ENCODE results near the gene LSP1. TPM values are rescaled to one million over a fixed set of nuclear protein-coding genes. Genes with fewer than 3 reads are reported as not detected.

LSP1 gene
- total and polyA plus RNA-seq, 2 of the 13 experiments (the other 11 are each of a cell fraction or from before 2014, with no cell fraction given), result 0.59 to 1.00 TPM

DNA sequence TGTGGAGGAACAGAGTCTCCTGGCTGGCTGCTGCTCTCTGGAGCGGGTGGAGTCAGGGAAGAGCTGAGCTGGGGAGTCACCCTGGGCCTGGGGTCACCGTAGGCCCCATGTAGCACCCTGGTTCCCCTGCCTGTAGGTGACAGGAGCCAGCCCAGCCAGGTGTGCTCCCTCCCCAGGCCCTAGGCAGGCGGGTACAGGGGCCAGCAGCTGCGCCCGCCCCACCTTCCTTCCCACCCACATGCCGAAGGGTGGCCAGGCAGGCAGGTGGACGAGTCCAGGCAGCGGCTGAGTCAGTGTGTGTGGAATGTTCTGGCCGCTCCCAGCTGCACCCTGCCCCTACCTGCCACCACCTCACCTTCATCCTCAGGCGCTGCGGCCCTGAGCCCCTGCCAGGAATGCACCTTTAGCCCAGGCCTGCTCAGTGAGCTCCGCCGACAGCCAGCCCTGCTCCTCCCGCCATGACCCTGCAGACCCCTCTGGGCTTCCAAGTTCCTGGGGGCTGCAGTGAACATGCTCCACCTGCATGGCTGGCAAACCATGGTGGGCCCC is 18.7 kb upstream of the LSP1 start (continued):
- TF ChIP-seq SNAI1 (CRISPR knock-in tag; IDR thresholded peaks at IDR 0.05; ENCODE audit: borderline replicate concordance) (0 out of 2 replicates have a peak, but pooled peaks have one; percentile 41), XBP1 (CRISPR knock-in tag; IDR thresholded peaks at IDR 0.05) (no peak), ZNF274 (CRISPR knock-in tag; IDR thresholded peaks at IDR 0.05) (peak; percentile 87), ZNF253 (CRISPR knock-in tag; IDR thresholded peaks at IDR 0.05; ENCODE audit: borderline replicate concordance) (0 out of 2 replicates have a peak, but pooled peaks have one; percentile 38), ZNF552 (CRISPR knock-in tag; IDR thresholded peaks at IDR 0.05; ENCODE audit: borderline replicate concordance) (no peak), ZNF800 (CRISPR knock-in tag; IDR thresholded peaks at IDR 0.05) (0 out of 2 replicates have a peak, but pooled peaks have one; percentile 52), STAT5B (CRISPR knock-in tag; IDR thresholded peaks at IDR 0.05) (no peak), TARDBP (CRISPR knock-in tag; IDR thresholded peaks at IDR 0.05) (peak; percentile 34; the same call in 1 of the 2 replicates), ZNF772 (CRISPR knock-in tag; IDR thresholded peaks at IDR 0.05) (no peak), ZBTB20 (CRISPR knock-in tag; IDR thresholded peaks at IDR 0.05; ENCODE audit: borderline replicate concordance, low read depth) (peak; percentile 37; the same call in 1 of the 2 replicates), TEAD3 (CRISPR knock-in tag; optimal IDR thresholded peaks at IDR 0.05; ENCODE audit: borderline replicate concordance) (peak; percentile 96), JUND (CRISPR knock-in tag; IDR thresholded peaks at IDR 0.05) (peak; percentile 89), PCBP2 (optimal IDR thresholded peaks at IDR 0.05; ENCODE audit: low read depth, low read length, poor library complexity, severe bottlenecking) (no peak), ZNF530 (CRISPR knock-in tag; IDR thresholded peaks at IDR 0.05; ENCODE audit: low read depth) (no peak), ZBTB26 (CRISPR knock-in tag; IDR thresholded peaks at IDR 0.05; ENCODE audit: borderline replicate concordance) (0 out of 2 replicates have a peak, but pooled peaks have one; percentile 59), TMF1 (CRISPR knock-in tag; IDR thresholded peaks at IDR 0.05; ENCODE audit: low read depth) (peak; percentile 62; the same call in 1 of the 2 replicates), ZNF205 (CRISPR knock-in tag; IDR thresholded peaks at IDR 0.05) (0 out of 2 replicates have a peak, but pooled peaks have one; percentile 52), ZFP90 (CRISPR knock-in tag; IDR thresholded peaks at IDR 0.05; ENCODE audit: borderline replicate concordance) (peak; percentile 60; the same call in 1 of the 2 replicates), ZNF891 (CRISPR knock-in tag; IDR thresholded peaks at IDR 0.05) (0 out of 2 replicates have a peak, but pooled peaks have one; percentile 30), ZNF430 (CRISPR knock-in tag; IDR thresholded peaks at IDR 0.05) (peak; percentile 61; the same call in 1 of the 2 replicates)
- TF ChIP-seq, protein P1, sequence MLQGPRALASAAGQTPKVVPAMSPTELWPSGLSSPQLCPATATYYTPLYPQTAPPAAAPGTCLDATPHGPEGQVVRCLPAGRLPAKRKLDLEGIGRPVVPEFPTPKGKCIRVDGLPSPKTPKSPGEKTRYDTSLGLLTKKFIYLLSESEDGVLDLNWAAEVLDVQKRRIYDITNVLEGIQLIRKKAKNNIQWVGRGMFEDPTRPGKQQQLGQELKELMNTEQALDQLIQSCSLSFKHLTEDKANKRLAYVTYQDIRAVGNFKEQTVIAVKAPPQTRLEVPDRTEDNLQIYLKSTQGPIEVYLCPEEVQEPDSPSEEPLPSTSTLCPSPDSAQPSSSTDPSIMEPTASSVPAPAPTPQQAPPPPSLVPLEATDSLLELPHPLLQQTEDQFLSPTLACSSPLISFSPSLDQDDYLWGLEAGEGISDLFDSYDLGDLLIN (CRISPR knock-in tag; IDR thresholded peaks at IDR 0.05; ENCODE audit: borderline replicate concordance), result no peak
- TF ChIP-seq, protein P2, sequence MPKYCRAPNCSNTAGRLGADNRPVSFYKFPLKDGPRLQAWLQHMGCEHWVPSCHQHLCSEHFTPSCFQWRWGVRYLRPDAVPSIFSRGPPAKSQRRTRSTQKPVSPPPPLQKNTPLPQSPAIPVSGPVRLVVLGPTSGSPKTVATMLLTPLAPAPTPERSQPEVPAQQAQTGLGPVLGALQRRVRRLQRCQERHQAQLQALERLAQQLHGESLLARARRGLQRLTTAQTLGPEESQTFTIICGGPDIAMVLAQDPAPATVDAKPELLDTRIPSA (CRISPR knock-in tag; IDR thresholded peaks at IDR 0.05; ENCODE audit: borderline replicate concordance), result 0 out of 2 replicates have a peak, but pooled peaks have one; percentile 65
- TF ChIP-seq, protein P3, sequence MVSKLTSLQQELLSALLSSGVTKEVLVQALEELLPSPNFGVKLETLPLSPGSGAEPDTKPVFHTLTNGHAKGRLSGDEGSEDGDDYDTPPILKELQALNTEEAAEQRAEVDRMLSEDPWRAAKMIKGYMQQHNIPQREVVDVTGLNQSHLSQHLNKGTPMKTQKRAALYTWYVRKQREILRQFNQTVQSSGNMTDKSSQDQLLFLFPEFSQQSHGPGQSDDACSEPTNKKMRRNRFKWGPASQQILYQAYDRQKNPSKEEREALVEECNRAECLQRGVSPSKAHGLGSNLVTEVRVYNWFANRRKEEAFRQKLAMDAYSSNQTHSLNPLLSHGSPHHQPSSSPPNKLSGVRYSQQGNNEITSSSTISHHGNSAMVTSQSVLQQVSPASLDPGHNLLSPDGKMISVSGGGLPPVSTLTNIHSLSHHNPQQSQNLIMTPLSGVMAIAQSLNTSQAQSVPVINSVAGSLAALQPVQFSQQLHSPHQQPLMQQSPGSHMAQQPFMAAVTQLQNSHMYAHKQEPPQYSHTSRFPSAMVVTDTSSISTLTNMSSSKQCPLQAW (CRISPR knock-in tag; IDR thresholded peaks at IDR 0.05), result peak; percentile 69; the same call in 1 of the 2 replicates

Measured in HepG2 (cell line).